H1 (cell line): ENCODE measurements around the gene QRICH2.
"Not testable (repeated sequence)": the region's sequence is repeated elsewhere in the genome, so short reads cannot be mapped to it uniquely, and the experiment has no call there.

Experiments used
- CTCF ChIP-seq, 3 experiments: IDR thresholded peaks; 1 replicate in 2 of 3; 2 replicates in 1 of 3; pipeline versions ENCODE4 v1.5.1 to v1.6.1; 2011; ENCODE audit warnings: low read length in 3 of 3, mild to moderate bottlenecking in 3 of 3, inconsistent platforms in 2 of 3, low read depth in 1 of 3, moderate library complexity in 1 of 3; ENCODE audit not compliant: insufficient read depth in 1 of 3; ENCODE audit errors: control extremely low read depth in 1 of 3
- E2F6 ChIP-seq: IDR thresholded peaks from 2 replicates; pipeline ENCODE4 v1.6.1; 2012; ENCODE audit warnings: inconsistent platforms
- EP300 ChIP-seq, 2 experiments: IDR thresholded peaks; 1 replicate in 1 of 2; 2 replicates in 1 of 2; pipeline ENCODE4 v1.6.1; 2011 to 2012; ENCODE audit warnings: low read depth in 2 of 2, low read length in 2 of 2, mild to moderate bottlenecking in 2 of 2, borderline replicate concordance in 1 of 2, inconsistent platforms in 1 of 2, moderate library complexity in 1 of 2
- EZH2 ChIP-seq: fragments of 200-600 bp; sonication (generic); IDR thresholded peaks from 2 replicates; pipeline ENCODE4 v1.7.1; 2012; ENCODE audit warnings: low read depth, mild to moderate bottlenecking, moderate library complexity, low read length, inconsistent platforms; ENCODE audit not compliant: severe bottlenecking
- HDAC2 ChIP-seq, 2 experiments: fragments of 300-600 bp in 1 of 2; sonication (generic) in 1 of 2; IDR thresholded peaks; 2 replicates each; pipeline ENCODE4 v1.6.1; 2011 to 2012; ENCODE audit warnings: low read depth in 2 of 2, low read length in 2 of 2, mild to moderate bottlenecking in 2 of 2, moderate library complexity in 2 of 2, borderline replicate concordance in 1 of 2, inconsistent platforms in 1 of 2
- MAX ChIP-seq: IDR thresholded peaks from 2 replicates; pipeline ENCODE4 v1.6.1; 2012; ENCODE audit warnings: inconsistent platforms
- POLR2AphosphoS5 ChIP-seq: IDR thresholded peaks from 2 replicates; pipeline ENCODE4 v1.6.1; 2011; ENCODE audit warnings: low read depth, low read length
- SP2 ChIP-seq: IDR thresholded peaks from 2 replicates; pipeline ENCODE4 v1.6.1; 2012; ENCODE audit warnings: mild to moderate bottlenecking, low read length, inconsistent platforms
- SUZ12 ChIP-seq: fragments of 200-600 bp; sonication (generic); IDR thresholded peaks from 2 replicates; pipeline ENCODE4 v1.6.1; 2012; ENCODE audit warnings: mild to moderate bottlenecking, inconsistent platforms, low read length, moderate library complexity, mixed read lengths
- TAF1 ChIP-seq: IDR thresholded peaks from 2 replicates; pipeline ENCODE4 v1.6.1; 2011; ENCODE audit warnings: mild to moderate bottlenecking, low read depth, low read length

- TF ChIP-seq CTCF (IDR thresholded peaks at IDR 0.05; ENCODE audit: control extremely low read depth in 1 of 3, insufficient read depth in 1 of 3, low read depth in 1 of 3, low read length in 3 of 3); SP2; POLR2AphosphoS5; E2F6; SUZ12; TAF1; EP300 (IDR thresholded peaks at IDR 0.05; ENCODE audit: borderline replicate concordance in 1 of 2, low read depth in 2 of 2, low read length in 2 of 2); EZH2; MAX; HDAC2 (IDR thresholded peaks at IDR 0.05; ENCODE audit: borderline replicate concordance in 1 of 2, low read depth in 2 of 2, low read length in 2 of 2): not testable (repeated sequence)
These were observed 51.5 kb downstream of the QRICH2 start for GRCh38 chr17:76256430-76257050.
